ENCODE data around the gene LTBP1.

GRCh38 chr2:33432871-33433270, 486.1 kb downstream of the LTBP1 start:
- TF ChIP-seq RAD21 (IDR thresholded peaks at IDR 0.05; ENCODE audit: low read depth) (no peak), REST (IDR thresholded peaks at IDR 0.05; ENCODE audit: low read depth) (no peak), CREB1 (IDR thresholded peaks at IDR 0.05; ENCODE audit: low read depth) (no peak), TCF12 (IDR thresholded peaks at IDR 0.05; ENCODE audit: low read depth) (no peak)

Measured in Ishikawa (cell line).